GM18861 (cell line): ENCODE results near the gene IKZF2.

Experiments
- ATAC-seq: cut with Tn5 transposase; IDR thresholded peaks from one replicate; pipeline ENCODE4 v1.9.1; 2021; ENCODE audit not compliant: unreplicated experiment

Gene IKZF2

DNA sequence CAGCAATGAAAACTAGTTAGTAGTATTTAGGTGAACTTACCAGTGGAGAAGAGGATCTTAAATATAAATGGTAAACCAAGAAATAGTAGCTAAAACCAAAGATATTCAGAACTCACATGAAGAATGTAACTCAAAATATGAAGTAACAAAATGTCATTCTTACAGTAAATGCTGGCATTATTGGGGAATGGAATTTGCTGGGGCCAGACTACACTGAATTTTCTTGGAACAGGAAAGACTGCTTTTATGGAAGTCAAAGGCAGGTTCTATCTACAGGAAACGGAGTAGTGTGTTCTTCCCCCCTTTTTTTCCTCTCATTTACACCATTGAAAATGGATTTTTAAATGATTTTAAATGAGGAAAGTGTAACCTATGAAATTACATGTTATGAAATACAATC lies 188.7 kb downstream of the IKZF2 start:
- ATAC-seq, result no peak

DNA sequence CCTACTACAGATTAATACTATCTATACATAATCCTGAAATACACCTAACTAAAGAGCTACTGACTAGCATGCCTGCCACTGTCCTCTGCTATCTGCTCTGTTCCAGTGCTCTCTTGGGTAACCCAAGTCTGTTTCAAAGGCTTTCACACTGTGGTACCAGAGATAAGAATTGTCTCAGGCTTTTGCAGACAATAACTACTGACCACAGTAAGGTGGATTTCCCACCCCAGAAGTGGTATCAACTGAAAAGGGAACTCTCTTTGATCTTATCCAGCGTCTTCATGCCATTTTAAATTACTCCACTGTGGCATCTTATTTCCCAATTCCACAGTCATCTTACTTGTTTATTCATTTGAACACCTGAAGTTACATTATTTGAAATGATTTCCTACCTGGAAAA lies 190.2 kb downstream of the IKZF2 start:
- no peak for ATAC-seq

DNA sequence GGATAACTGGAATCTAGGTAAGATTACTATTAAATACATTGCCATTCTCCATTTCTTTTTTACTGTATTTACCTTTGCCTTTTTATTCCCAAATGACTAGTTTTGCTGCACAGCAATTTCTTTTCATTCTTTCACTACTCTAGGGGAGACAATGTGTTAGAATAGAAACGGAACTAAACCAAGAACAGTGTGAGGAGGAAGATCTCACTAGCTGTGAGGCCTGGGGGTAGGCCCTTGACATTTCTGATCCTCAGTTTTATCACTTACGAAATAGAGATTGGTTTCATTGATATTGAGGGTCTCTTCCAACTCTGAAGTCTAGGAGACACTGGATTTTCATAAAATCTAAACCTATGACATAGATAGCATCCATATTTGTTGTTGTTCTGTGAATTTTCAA lies 191.1 kb downstream of the IKZF2 start:
- ATAC-seq, result no peak

DNA sequence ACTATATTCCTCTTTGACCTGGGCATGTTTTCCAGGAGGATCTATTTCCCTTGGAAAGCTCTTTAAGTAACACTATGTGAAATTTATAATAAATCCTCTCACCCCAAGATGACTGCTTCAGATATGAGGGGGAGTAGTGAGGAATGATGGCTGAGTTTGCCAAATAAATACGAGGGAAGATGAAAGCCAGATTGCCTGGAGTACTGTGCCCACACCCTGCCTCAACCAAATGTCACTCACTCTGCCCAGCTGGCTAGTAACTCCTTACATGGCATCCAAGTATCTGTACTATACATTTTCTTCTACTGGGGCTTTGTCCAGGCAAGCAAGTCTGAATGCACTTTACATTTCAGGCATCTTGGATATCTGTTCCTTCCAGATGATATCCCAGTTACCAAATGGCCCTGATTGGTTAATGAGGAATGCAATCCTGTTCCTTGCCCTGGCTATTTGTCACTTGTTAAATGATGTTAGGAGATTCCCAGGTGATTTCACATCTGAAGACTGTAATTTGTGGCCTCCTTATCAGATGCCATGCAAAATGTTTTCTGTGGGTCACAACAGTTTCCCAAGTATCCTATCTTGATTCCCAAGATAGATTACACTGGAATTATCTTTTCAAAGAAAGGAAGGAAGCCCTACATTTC lies 191.8 kb downstream of the IKZF2 start:
- ATAC-seq, result no peak

DNA sequence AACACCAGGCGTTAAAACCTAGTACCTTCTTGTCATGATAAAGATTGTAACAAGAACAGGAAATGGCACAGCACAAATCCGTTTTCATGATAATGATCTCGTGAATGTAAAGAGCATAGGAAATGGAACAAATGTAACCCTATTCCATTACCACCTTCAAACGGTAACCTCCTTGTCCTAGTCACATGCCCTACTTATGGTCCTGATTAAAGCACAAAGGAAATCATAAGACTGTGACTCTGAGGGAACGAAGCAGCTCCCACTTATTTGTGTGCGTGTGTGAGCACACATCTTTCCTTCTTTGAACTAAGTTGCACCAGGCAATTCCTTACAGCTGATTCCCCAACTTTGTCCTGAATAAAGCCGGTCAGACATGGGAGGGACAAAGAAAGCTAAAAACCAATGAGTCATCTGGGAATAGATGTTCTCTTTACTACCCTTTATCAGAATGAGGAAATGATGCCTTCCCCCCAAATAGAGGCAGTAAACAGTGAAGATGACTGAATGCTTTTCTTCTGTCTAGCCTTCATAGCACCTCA lies 192.6 kb downstream of the IKZF2 start:
- no peak for ATAC-seq

DNA sequence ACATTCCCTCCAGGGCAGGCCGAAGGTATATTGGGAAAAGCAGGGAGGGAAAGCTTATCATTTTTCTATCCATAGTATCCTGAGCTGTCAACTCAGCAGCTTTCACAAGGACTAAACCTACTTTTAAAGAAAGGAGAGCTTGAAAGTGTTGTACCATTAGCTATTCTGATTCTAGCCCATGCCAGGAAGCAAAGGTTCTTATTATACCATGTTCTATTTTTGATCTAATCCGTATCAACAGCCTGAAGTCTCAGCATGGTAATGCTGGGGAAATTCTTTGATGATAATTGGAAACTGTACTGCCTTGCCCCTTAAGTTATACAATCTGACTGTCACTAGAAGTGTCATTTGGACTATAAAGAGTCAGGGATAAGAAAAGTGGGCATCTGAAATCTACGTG lies 193.3 kb downstream of the IKZF2 start:
- ATAC-seq, result no peak

DNA sequence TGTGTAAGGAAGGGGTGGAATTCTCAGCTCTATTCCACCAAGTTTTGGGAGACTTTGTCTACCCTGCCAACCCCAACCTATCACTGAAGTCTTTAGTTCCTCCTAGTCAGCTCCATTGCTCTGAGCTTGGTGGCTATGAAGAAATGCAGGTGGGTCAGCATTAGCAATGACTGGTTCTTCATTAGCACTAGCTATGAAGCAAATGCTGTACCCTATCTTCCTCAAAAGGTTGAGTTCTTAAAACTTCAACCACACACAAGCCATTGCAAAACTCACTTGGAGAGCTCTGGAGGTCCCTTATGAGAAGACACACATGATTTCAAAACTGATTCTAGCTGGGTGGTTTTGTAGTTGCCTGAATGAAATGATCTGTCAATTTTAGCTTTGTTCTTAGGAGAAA lies 193.8 kb downstream of the IKZF2 start:
- no peak for ATAC-seq

DNA sequence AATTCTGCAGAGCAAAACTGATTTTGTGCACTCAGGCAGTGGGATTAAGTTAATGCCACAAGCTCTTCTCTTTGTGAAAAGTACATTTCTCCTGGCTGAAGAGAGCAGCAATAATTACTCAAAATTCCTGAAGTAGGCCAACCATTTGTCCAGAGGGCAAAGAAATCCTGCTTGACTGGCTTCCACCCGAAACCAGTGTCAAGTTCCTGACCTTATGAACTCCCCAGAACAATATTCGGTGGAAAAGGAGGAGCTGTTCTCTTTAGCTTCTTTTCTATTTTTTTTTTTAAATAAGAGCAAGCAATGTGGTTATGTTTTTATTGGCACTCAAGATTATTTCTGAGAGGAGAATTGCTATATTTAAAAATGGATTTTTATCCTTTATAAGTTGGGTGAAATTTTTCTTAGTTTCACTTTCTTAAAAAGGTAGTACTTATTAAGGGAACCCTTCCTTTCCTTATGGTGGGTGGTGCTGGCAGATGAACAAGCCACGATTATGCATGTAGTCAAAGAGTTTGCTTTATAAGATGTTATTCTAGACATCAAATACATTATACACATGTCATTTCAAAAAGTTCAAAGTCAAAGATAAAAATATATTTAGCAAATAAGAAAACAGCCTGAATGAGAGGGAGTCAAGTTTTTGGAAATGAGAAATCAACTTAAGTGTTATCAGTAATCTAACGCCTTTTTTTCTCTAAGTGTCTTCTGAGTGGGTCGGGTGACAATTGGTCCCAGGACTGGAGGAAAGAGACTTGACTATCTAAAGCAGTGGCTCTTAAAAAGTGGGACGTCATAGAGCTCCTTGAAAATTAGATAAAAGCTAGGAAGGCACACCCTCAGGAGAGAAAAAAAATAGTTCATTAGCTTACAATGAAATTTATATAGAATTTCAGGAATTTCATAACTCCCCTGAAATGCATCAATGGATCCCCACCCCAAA lies 194.5 kb downstream of the IKZF2 start:
- ATAC-seq, result no peak

DNA sequence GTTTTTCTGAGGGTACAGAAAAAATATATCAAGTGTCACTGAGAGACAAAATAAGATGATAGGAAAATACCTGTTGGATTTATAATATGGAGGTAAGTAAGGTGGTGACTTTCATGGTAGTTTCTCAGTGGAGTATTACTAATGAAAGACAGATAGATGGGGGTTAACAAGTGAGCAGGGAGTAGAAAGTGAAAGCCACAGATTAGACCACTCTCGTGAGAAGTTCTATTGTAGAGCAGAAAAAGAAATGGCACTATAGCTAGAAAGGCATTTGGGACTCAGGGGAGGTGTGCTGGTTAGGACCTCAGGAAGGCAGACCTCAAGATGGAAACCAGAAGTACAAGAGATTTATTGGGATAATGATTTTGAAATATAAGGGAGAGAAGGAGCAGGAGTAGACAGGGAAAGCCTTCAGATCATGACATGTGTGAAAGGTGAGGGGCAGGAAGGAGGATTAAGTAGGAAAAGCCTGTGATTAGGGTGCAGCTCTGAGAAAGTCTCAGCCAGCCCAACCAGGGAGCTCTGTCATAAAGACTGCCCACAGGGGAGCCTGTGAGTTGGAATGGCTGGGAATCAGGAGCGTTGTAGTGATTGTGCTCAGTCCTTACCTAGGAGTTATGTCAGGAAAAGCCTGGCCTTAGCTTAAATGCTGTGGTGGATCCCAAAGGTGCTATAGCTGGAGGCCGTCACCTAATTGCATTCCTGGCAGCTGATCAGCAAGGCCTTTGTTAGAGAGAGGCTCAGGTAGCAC lies 198.1 kb downstream of the IKZF2 start:
- ATAC-seq, result peak; percentile 93

DNA sequence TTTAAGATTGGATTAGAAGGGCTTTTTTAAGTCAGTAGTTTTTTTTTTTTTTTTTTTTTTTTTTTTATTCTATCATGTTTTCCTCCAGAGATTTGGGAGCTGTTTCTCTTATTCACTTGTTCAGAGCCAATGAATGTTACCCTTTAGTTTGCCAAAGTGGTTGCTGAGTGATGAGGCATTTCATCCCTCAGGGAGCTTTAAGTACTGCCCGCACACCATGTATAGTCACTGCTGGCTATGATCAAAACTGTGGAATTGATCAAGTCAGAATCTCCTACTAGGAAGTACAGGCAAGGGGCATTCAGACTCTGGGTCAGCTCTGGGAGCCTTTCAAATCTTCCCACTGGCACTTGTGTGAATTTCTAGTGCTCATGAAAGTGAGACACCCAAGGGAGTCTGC lies 201.6 kb downstream of the IKZF2 start:
- no peak for ATAC-seq
